HepG2 (cell line): ENCODE results near the gene MACROD2.

Experiments used
- ATF3 ChIP-seq: sonication (generic); formaldehyde crosslinking; IDR thresholded peaks from 2 replicates; pipeline ENCODE4 v1.4.0; 2020; ENCODE audit warnings: missing genetic modification reagents
- CTCF ChIP-seq: sonication (generic); formaldehyde crosslinking; IDR thresholded peaks from 2 replicates; pipeline ENCODE4 v1.5.0; 2020; ENCODE audit warnings: mild to moderate bottlenecking, missing genetic modification reagents, moderate library complexity
- GMEB1 ChIP-seq: sonication (generic); formaldehyde crosslinking; IDR thresholded peaks from 2 replicates; pipeline ENCODE4 v1.5.1; 2020; ENCODE audit warnings: missing genetic modification reagents, mild to moderate bottlenecking, borderline replicate concordance
- HDAC2 ChIP-seq: sonication (generic); formaldehyde crosslinking; IDR thresholded peaks from 2 replicates; pipeline ENCODE4 v1.4.0; 2020; ENCODE audit warnings: missing genetic modification reagents
- HOXA3 ChIP-seq: sonication (generic); formaldehyde crosslinking; IDR thresholded peaks from 2 replicates; pipeline ENCODE4 v1.5.0; 2020; ENCODE audit warnings: missing genetic modification reagents
- IRF2 ChIP-seq: IDR thresholded peaks from 2 replicates; pipeline ENCODE4 v1.6.1; 2018; ENCODE audit warnings: missing genetic modification reagents, missing compliant biosample characterization
- MEIS1 ChIP-seq: sonication (generic); formaldehyde crosslinking; IDR thresholded peaks from 2 replicates; pipeline ENCODE4 v1.9.0; 2021; ENCODE audit warnings: mild to moderate bottlenecking, missing genetic modification reagents, moderate library complexity, borderline replicate concordance
- POLR2A ChIP-seq, 2 experiments: IDR thresholded peaks; 2 replicates each; pipeline ENCODE4 v1.6.1; 2011; ENCODE audit warnings: low read depth in 2 of 2, low read length in 2 of 2, mild to moderate bottlenecking in 1 of 2, moderate library complexity in 1 of 2; ENCODE audit not compliant: insufficient read depth in 1 of 2
- SAFB2 ChIP-seq: sonication (generic); formaldehyde crosslinking; IDR thresholded peaks from 2 replicates; pipeline ENCODE4 v1.5.1; 2020; ENCODE audit warnings: missing genetic modification reagents, low read depth, mild to moderate bottlenecking, borderline replicate concordance
- TAF1 ChIP-seq: sonication (generic); formaldehyde crosslinking; IDR thresholded peaks from 2 replicates; pipeline ENCODE4 v1.4.0; 2020; ENCODE audit warnings: missing genetic modification reagents
- TRIM22 ChIP-seq: fragments of 450-650 bp; IDR thresholded peaks from 2 replicates; pipeline ENCODE4 v1.6.1; 2017
- ZBTB44 ChIP-seq: sonication (generic); formaldehyde crosslinking; IDR thresholded peaks from 2 replicates; pipeline ENCODE4 v1.4.0; 2020; ENCODE audit warnings: missing genetic modification reagents
- ZNF709 ChIP-seq: sonication (generic); formaldehyde crosslinking; IDR thresholded peaks from 2 replicates; pipeline ENCODE4 v1.5.0; 2020; ENCODE audit warnings: mild to moderate bottlenecking, missing genetic modification reagents

GRCh38 chr20:14928083-14928482, 932.8 kb downstream of the MACROD2 start:
- no peak for TF ChIP-seq MEIS1 (CRISPR knock-in tag)
- TF ChIP-seq HOXA3 (CRISPR knock-in tag), result no peak
- TF ChIP-seq HDAC2 (CRISPR knock-in tag), result no peak
- TF ChIP-seq ATF3, result no peak
- no peak for TF ChIP-seq ZBTB44
- TF ChIP-seq POLR2A (IDR thresholded peaks at IDR 0.05; ENCODE audit: insufficient read depth in 1 of 2, low read depth in 2 of 2, low read length in 2 of 2), result no peak
- no peak for TF ChIP-seq ZNF709 (CRISPR knock-in tag)
- no peak for TF ChIP-seq SAFB2 (CRISPR knock-in tag)
- no peak for TF ChIP-seq GMEB1 (CRISPR knock-in tag)
- TF ChIP-seq IRF2 (CRISPR knock-in tag), result no peak
- TF ChIP-seq TAF1 (CRISPR knock-in tag), result no peak
- TF ChIP-seq TRIM22, result no peak
- TF ChIP-seq CTCF (CRISPR knock-in tag), result no peak
